Putamen (tissue), 1 donor: ENCODE results near the gene PPARA.
"Not testable (repeated sequence)": the region's sequence is repeated elsewhere in the genome, so short reads cannot be mapped to it uniquely, and the experiment has no call there.

Experiments used
- DNase-seq: peaks from one replicate; pipeline ENCODE4 v3.0.0-alpha.2; 2016; ENCODE audit warnings: low spot score

PPARA gene

DNA sequence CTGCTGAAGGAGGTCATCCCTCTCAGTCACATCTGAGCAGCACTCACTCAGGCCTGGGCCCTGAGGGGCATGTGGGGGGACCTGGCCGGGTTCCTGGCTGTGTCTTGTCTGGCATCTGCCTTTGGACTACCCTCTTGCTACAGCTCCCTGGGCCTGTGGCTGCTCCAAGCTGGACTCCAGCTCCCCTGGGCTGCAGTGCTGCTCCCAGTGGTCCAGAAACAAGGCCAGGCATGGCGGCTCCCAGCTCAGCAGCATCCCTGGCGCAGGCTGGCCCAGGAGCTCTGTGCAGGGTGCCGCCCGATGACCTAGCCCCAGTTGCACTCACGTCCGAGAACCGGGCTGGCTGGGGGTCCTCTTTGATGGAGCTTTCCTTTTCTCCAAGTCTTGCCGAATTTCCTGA lies 94.4 kb downstream of the PPARA start:
- no peak for DNase-seq

DNA sequence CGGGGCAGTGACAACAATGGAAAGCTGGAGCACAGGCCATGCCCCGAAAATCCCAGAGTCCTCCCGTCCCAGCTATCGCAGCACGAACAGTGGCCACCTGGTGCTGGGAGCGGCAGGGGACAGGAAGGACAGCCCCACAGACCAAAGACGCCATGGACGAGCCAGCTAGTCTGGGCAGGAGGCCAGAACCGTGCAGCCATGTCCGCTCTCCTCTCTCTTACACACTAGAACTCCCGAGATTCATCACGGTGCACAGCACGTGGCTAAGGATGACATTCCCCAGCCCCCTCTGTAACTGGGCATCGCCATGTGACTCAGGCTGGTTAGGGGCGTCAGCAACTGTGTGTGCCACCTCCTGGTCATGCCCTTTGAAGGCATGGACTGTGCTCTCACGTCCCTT lies 95.2 kb downstream of the PPARA start:
- DNase-seq: peak; percentile 33

DNA sequence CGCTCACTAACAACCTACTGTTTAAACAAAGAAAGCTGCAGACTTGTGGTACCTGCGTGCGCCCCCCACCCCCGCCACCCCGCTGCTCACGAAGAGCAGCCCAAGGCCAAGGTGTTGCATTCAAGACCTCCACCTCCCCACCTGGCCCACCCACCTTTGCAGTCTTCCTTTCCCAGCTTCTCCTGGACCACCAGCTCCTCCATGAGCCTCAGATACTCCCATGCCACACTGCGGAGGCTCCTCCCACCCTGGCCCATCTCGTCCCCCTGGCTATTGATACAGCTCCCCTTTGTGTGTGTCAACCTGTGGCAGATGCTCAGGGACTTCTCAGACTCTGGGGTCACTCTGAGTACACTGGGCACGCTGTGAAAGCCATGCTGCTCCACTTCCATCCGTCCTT lies 95.9 kb downstream of the PPARA start:
- DNase-seq: no peak

DNA sequence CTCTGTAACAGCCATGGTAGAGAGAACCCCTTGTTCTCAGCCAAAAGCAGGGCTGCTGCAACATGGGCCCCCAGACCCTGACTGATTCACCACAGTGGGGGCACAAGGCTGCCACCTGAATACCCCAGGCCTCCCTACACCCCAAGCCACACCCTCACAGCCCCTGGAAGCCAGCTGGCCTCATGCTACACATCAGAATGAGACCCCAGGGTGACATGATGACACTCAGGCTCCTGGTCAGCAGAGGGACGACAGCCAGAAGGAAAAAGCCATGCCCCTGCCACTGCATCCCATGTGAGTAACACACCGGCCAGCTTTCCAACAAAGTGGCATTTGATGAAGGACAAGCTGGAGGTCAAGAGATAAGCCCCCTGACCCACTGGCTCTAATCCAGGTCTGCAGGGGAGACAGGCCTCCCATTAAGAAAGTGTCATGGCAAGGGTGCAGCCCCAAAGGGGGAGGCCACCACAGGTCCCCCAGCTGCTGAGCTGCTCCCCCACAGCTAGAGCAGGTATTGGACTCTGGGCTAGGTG lies 97.2 kb downstream of the PPARA start:
- no peak for DNase-seq

DNA sequence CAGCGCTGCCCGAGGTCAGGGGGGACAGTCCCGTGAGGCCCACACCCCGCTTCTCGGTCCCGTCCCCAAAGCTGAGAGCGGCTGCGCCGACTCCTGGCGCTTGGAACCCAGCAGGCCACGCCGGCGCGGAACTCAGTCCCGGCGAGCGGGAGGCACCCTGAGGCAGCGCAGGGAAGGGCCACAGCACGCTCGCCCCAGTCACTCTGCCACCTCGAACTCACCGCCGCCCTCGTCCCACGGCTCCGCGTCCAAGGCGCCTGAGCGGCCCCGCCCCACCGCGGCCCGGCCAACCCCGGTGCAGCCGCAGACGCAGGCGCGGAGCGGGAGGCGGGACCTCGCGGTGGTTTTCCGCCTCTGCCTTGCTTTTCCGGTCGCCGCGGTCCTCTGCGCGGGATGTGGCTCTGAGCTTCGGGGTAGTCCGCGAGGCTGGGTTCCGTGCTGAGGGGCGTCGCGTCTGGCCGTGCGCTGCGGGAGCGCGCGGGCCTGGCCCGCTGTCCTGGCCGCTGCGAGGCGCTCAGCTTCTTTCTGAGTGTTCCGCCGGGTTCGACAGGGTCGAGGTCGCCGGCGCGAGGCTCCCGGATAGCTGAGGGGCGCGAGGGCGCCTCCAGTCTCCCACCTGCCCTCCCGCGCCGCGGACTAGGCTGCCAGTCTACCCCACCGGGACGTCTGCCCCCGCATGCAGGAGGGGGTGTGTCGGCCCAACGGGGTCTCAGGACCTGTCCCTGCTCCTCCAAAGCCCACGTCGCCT lies 99.9 kb downstream of the PPARA start, which contains the start of gene CDPF1:
Gene CDPF1 (minus strand): TSS at position 259 of the 748 bp plus-strand sequence. CDS start 2,009 bp downstream, outside the sequence.
- peak; percentile 88 for DNase-seq

DNA sequence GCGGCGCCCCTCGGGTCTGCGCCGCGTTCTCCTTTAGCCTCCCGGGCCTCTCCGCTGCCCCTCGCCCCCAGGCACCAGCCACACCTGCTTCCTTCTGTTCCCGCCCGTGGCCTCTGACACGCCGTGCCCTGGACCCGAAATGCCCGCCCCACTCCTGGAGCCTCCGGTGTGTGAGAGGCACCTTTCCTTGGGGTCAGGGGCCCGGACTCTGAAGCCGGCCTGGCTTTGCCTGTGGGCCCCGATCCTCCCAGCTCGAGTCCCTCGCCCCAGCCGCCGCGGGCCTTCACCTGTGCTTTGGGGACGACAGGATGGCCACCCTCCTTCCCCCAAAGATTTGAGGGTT lies 100.4 kb downstream of the PPARA start:
- DNase-seq: no peak

DNA sequence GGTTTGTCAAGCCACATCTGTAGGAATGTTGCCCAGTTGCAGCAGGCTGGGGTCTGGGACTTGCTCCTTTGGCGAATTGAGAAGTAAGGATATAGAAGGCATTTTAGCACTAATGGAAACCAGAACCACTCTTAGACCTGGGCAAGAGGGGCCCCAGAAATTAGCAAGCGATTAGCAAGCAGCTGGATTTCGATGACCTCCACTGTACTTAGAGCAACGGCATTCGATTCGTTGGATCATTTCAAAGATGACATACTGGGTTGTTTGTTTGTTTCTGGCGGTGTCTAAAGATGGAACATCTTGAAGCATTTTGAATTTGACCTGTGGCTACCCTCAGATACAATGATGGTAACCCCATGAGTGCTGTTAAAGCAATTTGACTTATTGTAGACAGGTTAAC lies 100.9 kb downstream of the PPARA start:
- no peak for DNase-seq

DNA sequence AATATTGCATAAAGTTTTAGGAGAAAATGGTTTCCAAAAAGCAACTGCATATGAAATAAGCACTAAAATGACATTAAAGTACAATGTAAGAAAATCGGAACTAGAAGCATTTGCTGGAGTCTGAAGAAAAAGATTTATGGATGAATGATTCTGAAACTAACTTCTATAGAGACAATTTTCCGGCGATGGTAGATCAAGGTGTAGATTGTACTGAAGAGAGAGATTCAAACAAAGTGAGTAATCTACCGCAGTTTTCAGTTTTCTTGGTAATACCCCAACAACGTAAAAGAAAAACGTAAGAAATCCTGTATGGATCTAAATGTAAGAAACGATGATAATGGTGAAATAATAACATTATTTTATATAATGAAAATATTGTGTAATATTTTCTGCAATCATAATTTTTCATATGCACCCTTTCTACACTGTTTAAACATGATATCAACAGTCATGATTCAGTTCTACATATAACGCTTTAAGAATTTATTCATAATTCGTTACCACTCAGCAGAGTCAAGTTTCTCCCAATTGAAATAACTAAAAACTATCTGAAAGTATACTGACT lies 101.6 kb downstream of the PPARA start:
- no peak for DNase-seq

DNA sequence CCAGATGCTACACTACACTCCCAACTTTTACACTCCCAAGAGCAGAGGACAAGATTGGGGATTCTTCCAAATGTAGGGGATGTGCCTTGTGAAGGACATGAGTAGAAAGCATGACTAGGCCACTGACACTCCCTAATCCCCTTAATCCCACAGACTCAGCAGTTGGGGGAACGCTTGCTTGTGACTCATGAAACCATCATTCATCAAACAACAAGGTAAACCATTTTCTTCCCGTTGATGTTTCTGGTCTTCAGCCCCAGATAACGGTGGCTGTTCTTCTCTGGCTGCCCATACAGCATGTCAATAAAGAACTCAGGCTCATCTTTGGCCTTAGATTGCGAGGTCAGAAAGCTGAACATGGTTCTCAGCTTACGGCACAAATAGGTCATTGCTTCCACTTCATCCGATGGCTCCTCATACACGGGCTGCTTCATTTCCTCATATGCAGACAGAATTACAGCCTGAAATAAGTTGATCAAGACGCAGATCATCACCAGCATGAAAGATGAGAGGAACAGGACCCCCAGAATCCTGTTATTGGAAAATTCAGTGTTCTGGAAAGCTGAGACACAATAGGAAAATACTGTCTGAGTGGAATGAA lies 106.1 kb downstream of the PPARA start:
- no peak for DNase-seq

DNA sequence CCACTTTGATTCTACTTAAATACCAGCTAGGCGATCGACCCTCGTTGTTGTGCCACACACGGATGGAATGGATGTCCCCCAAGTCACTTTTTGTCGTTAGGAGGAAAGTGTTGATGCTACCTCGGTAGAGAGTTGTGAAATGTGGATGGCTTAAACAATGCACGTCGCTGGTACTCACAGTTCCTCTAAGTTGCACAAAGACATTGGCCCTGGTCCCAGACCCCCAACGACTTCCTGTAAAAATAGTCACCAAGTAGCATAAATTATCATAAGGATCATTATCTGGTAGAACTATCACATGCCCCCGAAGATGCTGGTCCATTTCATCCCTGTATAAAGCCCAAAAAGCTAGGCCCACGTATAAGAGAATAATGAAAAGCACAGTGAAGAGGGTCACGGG lies 109.0 kb downstream of the PPARA start:
- no peak for DNase-seq

DNA sequence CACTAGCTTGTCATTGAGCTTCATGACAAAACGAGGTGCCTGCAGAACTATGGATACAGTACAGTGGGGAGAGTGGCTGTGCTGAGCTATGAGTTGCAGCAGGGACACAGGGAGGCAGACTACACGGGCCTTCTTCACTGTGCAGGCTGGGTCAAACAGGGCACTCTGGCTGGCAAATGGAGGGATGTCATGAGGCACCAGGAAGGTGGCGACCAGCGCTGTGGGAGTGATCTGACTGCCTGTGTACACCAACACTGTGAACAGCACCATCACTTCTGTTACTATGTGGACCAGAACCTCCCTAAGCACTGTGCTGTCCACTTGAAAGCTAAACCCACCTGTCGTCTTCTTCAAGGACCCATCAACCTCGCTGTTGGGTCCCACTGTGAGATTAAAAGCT lies 109.7 kb downstream of the PPARA start:
- DNase-seq: no peak

DNA sequence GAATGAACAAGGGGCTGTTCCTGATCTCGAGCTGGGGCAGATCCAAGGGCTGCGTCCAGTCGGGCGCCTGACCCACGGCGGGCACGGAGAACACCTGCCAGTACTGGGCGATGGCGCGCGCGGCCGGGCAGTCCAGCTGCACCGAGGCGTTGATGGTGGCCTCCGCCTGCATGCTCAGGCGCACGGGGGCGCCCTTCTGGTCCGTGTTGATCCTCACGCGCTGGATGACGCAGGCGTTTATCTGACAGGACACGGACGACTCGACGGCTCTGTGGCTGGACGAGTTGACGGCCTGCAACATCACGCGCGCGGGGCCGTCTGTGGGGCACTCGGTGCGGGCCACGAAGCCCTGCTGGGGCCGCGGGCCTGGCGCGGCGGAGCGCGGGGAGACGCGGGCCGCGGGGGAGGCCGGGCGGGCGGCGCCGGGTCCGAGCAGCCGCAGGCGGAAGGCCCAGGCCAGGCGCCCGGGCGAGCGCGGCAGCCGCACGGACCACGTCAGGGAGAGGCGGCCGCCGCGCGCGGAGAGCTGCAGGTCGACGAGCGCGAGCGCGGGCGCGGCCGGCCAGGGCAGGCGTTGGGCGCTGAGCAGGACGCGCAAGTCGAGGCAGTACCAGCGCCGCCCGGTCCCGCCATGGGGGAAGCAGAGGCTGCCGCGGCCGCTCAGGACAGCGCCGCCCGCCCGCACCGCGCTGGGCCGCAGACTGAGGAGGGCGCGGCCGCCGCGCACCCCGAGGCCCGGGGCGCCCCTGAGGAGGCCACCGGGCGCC lies 112.3 kb downstream of the PPARA start:
- DNase-seq: no peak

DNA sequence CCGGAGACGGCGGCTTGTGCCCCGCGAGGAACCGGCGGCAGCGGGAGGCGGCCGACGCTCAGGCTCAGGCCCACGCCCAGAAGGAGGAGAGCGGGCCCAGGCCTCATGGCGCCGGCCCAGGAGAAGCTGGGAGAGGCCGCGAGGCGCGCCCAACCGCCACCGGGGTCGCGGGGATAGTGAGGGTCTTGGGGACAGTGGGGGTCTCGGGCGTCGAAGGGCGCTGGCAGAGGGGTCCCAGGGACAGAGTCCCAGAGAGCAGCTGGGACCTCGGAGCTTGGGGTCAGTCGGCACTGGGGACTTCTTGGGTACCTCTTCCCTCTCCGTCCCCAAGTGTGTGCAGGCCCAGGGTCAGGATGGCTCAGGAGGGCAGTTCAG lies 112.9 kb downstream of the PPARA start, which contains the start of gene PKDREJ:
Gene PKDREJ (minus strand): TSS at position 128 of the 375 bp plus-strand sequence. CDS start 21 bp downstream, at position 107.
- DNase-seq: no peak

DNA sequence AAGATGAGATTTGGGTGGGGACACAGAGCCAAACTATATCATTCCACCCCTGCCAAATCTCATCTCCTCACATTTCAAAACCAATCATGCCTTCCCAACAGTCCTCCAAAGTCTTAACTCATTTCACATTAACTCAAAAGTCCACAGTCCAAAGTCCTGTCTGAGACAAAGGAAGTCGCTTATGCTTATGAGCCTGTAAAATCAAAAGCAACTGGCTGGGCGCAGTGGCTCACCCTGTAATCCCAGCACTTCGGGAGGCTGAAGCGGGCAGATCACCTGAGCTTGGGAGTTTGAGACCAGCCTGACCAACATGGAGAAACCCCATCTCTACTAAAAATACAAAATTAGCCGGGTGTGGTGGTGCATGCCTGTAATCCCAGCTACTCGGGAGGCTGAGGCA lies 114.2 kb downstream of the PPARA start:
- DNase-seq: not testable (repeated sequence)

DNA sequence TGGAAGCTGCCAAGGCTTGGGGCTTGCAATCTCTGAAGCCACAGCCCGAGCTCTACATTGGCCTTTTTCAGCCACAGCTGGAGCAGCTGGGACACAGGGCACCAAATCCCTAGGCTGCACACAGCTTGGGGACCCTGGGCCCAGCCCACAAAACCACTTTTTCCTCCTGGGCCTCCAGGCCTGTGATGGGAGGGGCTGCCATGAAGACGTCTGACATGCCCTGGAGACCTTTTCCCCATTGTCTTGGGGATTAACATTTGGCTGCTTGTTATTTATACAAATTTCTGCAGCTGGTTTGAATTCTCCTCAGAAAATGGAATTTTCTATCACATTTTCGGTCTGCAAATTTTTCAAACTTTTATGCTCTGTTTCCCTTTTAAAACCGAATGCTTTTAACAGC lies 115.3 kb downstream of the PPARA start:
- DNase-seq: not testable (repeated sequence)

DNA sequence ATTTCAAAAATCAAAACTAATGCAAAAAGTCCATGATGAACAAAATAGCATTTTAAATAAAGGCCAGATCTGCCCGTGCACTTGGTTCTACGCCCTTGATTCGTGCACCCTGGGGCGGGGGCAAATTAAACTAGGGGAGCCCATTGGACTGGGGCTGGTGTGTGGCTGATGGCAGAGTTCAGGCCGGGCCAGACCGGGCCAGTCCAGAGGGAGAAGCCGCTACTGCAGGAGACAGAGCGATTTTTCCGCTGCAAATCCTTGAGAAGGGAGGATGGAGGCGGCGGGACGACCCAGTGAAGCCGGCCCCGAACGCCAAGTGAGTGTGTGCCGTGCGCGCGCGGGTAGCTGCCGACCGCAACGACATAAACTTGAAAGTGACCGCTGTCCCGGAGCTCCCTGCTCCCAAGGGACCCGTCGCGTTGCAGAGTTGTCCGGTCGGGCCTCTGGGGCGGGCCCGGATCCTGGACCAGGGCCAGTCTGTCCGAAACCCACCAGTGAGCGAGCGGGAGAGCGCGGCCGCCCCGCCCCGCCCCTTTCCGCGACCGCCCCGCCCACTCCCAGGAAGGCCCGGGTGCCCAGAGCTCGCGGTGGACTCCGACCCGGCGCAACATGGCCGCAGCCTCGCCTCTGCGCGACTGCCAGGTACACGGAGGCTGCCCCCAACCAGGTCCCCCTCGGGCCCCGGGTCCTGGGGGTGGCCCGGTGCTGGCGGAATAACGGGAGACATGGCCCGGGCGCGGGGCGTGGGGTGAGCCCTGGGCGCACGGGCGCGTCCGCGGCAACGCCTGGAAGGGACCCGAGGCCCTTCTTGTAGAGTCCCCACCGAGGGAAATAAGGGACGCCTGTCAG lies 117.3 kb downstream of the PPARA start, which contains the start of gene TTC38:
Gene TTC38 (plus strand): TSS at position 578 of the 849 bp plus-strand sequence. CDS start 32 bp downstream, at position 610.
- DNase-seq: peak; percentile 85

DNA sequence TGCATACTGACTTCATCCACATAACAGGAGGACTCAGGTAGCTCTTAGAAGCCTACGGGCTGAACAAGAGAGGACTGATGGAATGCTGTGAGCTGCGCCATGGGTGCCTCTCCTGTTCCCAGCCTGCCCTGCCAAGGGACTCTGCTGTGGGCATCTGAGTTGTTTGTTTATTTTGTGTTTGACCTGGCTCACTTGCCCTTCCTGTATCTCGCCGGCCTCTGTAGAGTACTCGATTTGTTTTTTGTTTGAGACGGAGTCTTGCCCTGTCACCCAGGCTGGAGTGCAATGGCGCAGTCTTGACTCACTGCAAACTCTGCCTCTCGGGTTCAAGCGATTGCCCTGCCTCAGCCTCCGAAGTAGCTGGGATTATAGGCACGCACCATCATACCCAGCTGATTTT lies 119.2 kb downstream of the PPARA start:
- DNase-seq: no peak

DNA sequence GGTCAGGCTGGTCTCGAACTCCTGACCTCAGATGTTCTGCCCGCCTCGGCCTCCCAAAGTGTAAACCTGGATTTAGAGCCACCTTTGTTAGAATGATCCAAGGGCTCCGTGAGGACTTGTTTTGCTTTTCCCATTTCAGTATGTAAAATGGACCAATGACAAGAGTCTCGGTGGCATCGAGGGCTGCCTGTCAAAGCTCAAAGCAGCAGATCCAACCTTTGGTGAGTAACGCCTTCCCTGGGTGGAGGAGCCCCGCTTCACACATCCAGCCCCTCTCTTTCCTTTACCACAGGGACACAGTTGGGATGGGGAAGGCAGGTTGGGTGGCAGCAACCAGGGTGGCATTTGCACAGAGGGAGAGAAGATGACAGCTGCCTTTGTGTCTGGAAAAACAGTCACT lies 121.9 kb downstream of the PPARA start:
- DNase-seq: no peak

DNA sequence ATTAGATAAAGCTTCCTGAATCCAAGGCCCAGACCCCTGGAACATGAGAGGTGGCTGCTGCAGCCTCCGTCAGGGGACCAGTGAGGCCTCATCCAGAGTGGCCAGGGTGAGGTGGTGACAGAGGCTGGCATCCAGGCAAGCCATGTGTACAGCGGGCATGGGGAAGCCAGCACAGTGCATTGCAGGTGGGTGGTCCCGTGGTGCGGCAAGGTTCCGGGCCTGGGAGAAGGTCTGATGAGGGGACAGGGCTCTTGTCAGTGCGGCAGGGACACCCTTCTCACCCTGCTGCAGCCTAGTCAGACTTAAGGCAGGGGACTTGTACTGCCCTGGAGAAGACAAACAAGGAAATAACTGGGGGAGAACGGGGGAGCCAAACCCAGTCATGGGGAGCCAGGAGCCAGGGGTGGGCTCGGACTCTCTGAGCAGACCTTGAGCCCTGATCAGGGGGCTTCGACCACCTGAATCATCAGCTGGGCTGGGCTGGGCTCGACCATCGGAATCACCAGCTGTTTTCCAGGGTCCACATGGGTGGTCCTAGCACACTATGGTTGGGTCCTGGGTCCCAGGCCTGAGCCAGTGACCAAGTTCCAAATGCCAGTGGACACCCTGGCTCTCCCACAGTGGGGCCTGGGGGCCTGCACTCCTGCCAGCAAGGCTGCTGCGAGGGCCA lies 122.6 kb downstream of the PPARA start:
- DNase-seq: no peak

DNA sequence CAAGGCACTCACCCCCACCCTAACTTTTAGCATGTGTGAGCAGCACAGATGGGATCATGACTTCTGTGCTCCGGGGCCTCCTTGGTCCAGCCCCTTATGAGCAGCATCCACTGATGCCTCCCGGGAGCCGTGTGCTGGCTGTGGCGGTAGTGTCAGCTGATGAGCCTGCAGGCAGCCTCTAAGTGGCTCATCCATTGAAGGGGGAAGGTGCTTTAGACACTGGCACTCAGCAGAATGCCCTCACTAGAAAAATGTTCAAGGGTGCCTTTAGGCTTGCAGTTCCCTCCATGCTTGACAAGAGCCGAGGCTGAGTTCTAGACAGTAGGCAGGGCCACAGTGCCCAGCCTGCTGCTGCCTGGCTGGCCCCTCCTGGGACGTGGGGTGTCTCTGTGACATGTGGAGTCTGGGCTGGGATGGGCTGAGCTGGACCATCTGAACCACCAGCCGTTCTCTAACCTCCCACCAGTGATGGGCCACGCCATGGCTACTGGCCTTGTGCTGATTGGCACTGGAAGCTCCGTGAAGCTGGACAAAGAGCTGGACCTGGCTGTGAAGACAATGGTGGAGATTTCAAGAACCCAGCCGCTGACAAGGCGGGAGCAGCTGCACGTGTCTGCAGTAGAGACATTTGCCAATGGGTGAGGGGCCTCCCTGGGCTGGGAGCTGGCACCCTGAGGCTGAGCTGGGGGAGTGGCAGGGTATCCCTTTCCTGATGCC lies 123.3 kb downstream of the PPARA start:
- no peak for DNase-seq
